HEK293 (cell line): Measurements from ENCODE around the gene ALKBH2.

ENCODE experiments used
- CTCF ChIP-seq: fragments of 450-650 bp; formaldehyde crosslinking; IDR thresholded peaks from 2 replicates; pipeline ENCODE4 v1.5.1; 2016; ENCODE audit warnings: missing biosample characterization, missing genetic modification characterization
- PATZ1 ChIP-seq: fragments of 450-650 bp; formaldehyde crosslinking; IDR thresholded peaks from 2 replicates; pipeline ENCODE4 v1.5.1; 2016; ENCODE audit warnings: missing biosample characterization, missing genetic modification characterization
- REST ChIP-seq: fragments of 450-650 bp; formaldehyde crosslinking; IDR thresholded peaks from 2 replicates; pipeline ENCODE4 v1.5.1; 2016; ENCODE audit warnings: missing biosample characterization, missing genetic modification characterization
- ZBTB11 ChIP-seq: fragments of 450-650 bp; formaldehyde crosslinking; conservative IDR thresholded peaks from 2 replicates; pipeline ENCODE4 v1.5.1; 2016; ENCODE audit warnings: low read depth, missing biosample characterization, missing genetic modification characterization
- ZNF140 ChIP-seq: fragments of 450-650 bp; formaldehyde crosslinking; IDR thresholded peaks from 2 replicates; pipeline ENCODE4 v1.5.1; 2016; ENCODE audit warnings: missing biosample characterization, missing genetic modification characterization
- ZNF221 ChIP-seq: fragments of 450-650 bp; formaldehyde crosslinking; IDR thresholded peaks from 2 replicates; pipeline ENCODE4 v1.5.1; 2017; ENCODE audit warnings: missing biosample characterization, missing genetic modification characterization, borderline replicate concordance
- ZNF266 ChIP-seq: fragments of 450-650 bp; formaldehyde crosslinking; IDR thresholded peaks from 2 replicates; pipeline ENCODE4 v1.5.1; 2016; ENCODE audit warnings: missing biosample characterization, missing genetic modification characterization, low read depth
- ZNF274 ChIP-seq, 2 experiments: fragments of 200-500 bp in 1 of 2; fragments of 450-650 bp in 1 of 2; sonication (Bioruptor generic) in 1 of 2; formaldehyde crosslinking in 1 of 2; IDR thresholded peaks; 2 replicates each; pipeline versions ENCODE4 v1.5.1 to v1.6.1; 2014 to 2016; ENCODE audit warnings: borderline replicate concordance in 1 of 2, inconsistent platforms in 1 of 2, low read length in 1 of 2, missing biosample characterization in 1 of 2, missing genetic modification characterization in 1 of 2
- ZNF530 ChIP-seq: fragments of 450-650 bp; formaldehyde crosslinking; IDR thresholded peaks from 2 replicates; pipeline ENCODE4 v1.5.1; 2016; ENCODE audit warnings: low read depth, missing biosample characterization, missing genetic modification characterization
- ZNF76 ChIP-seq: fragments of 450-650 bp; formaldehyde crosslinking; IDR thresholded peaks from 2 replicates; pipeline ENCODE4; 2016; ENCODE audit warnings: low read depth, missing biosample characterization, missing genetic modification characterization, borderline replicate concordance
- ZSCAN30 ChIP-seq: fragments of 450-650 bp; IDR thresholded peaks from 2 replicates; pipeline ENCODE4 v1.5.1; 2018; ENCODE audit warnings: missing biosample characterization, mild to moderate bottlenecking, missing genetic modification characterization, moderate library complexity
- ZXDB ChIP-seq: fragments of 450-650 bp; formaldehyde crosslinking; IDR thresholded peaks from 2 replicates; pipeline ENCODE4 v1.5.1; 2016; ENCODE audit warnings: missing biosample characterization, missing genetic modification characterization

- TF ChIP-seq PATZ1 (tag by site-specific recombination) (no peak), REST (no peak), CTCF (no peak), ZNF140 (tag by site-specific recombination) (no peak), ZNF274 (IDR thresholded peaks at IDR 0.05; ENCODE audit: low read length) (no peak), ZNF274 (tag by site-specific recombination; IDR thresholded peaks at IDR 0.05; ENCODE audit: borderline replicate concordance) (no peak), ZBTB11 (tag by site-specific recombination) (no peak), ZNF530 (tag by site-specific recombination) (no peak), ZXDB (tag by site-specific recombination) (no peak), ZNF266 (no peak), ZNF221 (tag by site-specific recombination) (no peak), ZNF76 (tag by site-specific recombination) (no peak), ZSCAN30 (no peak)
Observed at GRCh38 chr12:109112720-109113465, 19.6 kb upstream of the ALKBH2 start.
